SHP77 (cell line): ENCODE results near the gene WDR59.
"Not testable (repeated sequence)": the region's sequence is repeated elsewhere in the genome, so short reads cannot be mapped to it uniquely, and the experiment has no call there.

Experiments
- DNase-seq, 2 experiments: peaks; one replicate each; lab custom pipeline; 2025; lab: John Stamatoyannopoulos, UW

The WDR59 gene, protein sequence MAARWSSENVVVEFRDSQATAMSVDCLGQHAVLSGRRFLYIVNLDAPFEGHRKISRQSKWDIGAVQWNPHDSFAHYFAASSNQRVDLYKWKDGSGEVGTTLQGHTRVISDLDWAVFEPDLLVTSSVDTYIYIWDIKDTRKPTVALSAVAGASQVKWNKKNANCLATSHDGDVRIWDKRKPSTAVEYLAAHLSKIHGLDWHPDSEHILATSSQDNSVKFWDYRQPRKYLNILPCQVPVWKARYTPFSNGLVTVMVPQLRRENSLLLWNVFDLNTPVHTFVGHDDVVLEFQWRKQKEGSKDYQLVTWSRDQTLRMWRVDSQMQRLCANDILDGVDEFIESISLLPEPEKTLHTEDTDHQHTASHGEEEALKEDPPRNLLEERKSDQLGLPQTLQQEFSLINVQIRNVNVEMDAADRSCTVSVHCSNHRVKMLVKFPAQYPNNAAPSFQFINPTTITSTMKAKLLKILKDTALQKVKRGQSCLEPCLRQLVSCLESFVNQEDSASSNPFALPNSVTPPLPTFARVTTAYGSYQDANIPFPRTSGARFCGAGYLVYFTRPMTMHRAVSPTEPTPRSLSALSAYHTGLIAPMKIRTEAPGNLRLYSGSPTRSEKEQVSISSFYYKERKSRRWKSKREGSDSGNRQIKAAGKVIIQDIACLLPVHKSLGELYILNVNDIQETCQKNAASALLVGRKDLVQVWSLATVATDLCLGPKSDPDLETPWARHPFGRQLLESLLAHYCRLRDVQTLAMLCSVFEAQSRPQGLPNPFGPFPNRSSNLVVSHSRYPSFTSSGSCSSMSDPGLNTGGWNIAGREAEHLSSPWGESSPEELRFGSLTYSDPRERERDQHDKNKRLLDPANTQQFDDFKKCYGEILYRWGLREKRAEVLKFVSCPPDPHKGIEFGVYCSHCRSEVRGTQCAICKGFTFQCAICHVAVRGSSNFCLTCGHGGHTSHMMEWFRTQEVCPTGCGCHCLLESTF

DNA sequence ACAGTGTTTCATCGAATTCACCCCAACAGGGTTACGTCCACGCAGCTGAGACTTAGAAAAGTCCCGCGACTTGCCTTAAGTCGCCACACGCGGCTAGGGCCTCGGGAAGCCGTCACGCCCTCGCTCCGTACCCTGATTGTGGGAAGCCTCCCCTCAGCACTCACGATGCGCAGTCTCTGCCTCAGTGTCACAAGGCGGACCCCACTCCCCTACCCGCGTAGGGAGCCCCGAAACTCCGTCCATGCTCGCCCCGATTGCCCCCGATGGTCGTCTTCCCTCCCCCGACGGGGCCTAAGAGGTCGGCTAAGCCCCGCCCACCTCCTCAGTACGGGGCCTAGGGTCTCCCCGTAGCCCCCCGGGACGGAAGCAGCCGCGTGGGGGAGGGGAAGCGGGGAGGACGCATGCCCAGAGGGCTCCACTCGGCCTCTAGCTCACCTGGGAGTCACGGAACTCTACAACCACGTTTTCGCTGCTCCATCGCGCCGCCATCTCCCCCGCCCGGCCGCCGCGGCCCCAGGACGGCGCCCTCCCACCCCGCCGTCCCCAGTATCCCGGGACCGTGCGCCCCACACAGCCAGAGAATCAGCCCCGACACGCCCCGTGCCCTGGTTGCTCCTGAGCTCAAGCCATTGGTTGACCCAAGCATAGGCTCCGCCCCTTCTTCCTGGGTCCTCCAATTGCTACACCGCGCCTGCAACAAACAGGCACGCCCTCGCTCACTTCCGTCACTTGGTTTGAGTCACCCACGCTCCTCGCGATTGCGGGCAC is at the start of gene WDR59:
Gene WDR59, minus strand, starts transcription at position 595 of the 768 bp plus-strand sequence. Its CDS starts 106 bp downstream, at position 489.
- DNase-seq: peak; percentile 100

DNA sequence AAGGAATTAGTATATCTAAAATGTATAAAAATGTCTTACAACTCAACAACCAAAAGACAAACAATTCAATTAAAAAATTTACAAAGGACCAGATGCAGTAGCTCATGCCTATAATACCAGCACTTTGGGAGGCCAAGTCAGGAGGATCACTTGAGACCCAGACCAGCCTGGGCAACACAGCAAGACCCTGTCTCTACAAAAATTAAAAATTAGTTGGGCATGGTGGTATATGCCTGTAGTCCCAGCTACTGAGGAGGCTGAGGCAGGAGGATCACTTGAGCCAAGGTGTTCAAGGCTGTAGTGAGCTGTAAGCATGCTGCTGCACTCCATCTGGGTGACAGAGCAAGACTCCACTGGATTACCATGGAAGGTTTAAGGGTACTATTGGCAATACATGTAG is 47.7 kb upstream of the WDR59 start:
- no peak for DNase-seq

DNA sequence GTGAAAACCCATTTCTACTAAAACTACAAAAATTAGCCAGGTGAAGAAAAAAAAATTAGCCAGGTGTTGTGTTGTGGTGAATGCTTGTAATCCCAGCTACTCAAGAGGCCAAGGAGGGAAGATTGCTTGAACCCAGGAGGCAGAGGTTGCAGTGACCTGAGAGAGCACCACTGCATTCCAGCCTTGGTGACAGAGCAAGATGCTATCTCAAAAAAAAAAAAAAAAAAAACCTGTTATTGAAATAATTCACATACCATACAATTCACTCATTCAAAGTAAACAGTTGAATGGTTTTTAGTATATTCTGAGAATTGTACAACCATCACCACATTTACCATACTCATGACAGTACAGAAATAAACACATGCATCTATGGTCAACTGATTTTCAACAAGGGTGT is 44.9 kb upstream of the WDR59 start:
- DNase-seq: no peak

DNA sequence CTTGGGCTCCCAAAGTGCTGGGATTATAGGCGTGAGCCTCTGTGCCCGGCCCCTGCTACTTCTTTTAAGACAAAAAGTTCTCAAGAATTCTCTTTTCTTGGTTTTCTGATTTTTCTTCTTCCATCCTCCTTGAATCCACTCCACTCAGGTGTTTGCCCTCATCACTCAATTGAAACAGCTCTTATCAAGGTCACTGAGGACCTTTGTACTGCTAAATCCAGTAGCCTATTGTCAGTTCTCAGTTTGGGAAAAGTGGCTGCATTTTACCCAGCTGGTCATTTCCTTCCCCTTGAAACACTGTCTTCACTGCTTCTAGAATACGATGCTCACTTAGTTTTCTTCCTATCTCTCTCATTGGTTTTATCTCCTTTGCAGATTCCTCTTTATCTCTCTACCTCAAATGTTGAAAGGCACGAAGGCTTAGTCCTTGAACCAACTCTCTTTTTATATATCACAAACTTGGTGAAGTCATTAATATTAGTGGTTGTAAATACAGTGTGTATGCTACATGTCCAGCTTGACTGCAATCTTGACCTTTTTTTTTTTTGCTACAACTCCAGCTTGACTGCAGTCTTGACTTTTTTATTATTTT is 43.7 kb upstream of the WDR59 start:
- DNase-seq: no peak

DNA sequence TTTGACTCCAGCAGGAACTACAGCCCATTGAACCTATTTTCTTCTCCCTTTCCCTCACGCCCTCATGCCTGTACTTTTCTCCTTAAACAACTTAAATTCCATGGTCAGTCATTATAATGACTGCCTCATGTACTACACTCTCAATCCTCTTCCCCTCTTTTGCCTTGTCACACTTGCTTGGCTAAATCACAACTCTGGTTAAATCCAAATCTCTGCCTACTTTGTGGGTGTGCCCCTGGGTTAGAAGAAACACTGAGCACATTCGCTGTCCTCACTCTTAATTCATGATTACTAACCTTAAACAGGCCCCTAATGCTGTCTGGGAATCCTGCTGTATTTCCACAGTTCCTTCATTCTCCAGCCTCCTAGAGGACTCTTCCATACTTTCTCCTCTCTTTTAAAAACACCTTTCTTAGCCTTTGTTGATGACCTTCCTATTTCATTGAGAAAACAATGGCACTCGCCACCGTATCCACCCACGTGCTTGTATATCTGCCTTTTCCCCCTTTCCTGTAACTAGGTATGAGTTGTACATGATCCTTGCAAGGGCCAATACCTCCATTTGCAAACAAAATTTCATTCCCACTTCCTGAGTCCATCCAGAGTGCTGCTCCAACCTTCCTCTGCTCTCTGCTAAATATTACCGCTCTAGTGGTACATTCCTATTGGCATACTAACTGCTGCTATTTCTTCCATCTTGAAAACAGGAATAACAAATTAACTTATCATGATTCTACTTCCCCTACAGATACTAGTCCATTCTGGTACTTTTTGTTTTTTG is 42.8 kb upstream of the WDR59 start:
- no peak for DNase-seq

DNA sequence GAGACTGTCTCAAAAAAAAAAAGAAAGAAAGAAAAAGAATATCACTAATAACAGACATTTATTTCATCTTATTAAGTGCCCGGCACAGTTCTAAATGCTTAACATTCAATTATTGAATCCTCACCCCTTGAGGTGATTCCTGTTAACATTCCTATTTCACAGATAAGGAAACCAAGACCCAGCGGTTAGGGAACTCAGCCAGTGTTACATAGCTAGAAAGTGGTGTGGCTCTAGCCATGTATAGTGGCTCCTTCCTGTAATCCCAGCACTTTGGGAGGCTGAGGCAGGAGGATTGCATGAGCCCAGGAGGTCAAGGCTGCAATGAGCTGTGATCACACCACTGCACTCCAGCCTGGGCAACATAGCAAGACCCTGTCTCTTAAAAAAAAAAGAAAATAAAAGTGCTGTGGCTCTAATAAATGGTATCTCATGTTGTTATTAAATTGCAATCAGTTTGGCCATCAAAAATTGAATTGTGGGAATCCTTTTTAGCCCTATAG is 42.0 kb upstream of the WDR59 start:
- no peak for DNase-seq

DNA sequence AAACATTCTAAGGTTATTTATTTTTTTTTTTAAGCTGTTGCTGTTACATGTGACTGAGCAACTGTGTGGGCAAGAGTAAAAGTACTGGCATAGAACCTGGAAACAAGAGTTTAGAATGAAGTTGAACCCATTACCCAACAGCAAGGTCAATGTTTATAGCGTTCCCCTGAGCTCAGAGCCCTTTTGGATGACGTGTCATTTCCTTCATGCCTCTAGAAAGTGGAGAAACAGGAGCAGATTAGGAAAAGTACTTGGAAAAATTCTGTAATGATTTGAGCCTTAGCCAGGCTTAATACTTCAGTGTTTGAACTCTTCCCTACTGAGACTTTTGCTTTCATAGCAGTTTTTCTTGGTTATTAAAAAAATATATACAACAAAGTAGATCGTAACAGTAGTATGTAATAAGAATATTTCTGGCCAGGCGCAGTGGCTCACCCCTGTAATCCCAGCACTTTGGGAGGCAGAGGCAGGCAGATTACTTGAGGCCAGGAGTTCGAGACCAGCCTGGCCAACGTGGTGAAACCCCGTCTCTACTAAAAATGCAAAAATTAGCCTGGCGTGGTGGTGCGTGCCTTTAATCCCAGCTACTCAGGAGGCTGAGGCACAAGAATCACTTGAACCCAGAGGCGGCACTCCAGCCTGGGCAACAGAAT is 41.4 kb upstream of the WDR59 start:
- not testable (repeated sequence) for DNase-seq

DNA sequence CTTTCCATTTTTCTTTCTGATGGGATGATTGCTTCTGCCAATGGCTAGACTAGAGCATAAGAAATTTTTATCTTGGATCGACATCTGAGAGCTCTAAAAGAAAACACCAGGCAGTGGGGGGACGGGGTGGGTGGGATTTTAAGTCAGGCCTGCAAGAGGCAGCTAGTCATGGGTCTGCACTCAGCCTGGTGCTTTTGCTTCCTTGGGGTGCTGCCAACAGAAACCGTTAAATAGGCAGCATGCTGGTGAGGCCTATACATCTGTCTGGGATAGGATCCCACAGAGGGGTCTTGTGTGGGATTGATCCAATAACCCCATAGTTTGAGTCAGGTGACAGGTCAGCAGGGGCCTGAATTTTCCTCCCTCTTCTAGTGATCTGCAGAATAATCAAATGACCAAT is 40.8 kb upstream of the WDR59 start:
- no peak for DNase-seq

DNA sequence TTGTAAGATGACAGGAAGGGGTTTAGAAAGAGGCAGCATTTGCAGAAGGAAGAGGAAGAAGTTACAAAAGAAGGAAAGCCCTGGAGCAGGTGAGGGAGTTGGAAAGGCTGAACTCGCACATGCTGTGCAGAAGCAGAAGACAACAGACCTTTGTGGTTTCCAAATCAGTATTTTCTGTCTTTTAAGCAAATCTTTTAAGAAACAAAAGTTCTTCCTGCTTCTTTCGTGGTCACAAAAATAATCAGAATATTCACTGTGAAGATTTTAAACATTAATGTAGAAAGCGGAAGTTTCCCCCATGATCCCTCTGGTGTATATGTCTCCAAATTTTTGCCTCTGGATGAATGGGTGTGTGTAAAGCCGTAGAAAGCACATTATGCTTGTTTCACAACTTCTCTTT is 39.7 kb upstream of the WDR59 start:
- no peak for DNase-seq

DNA sequence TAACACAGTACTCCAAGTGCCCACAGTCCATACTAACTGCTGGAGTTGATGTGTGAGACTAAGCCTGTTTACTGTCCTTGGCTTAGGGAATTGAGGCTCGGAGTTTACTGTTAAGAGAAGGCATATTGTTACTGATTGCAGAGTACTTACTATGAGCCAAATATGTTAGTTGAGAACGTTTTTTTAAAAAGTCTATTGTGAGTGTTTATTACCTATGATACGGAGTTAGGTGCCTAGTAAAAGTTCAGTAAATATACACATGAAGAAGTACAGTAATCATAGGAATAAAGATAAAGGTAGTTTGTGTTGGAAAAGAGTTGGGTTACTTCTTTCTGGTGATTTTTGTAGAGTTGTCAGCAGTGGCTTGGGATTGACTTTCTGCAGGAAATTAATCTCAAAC is 39.3 kb upstream of the WDR59 start:
- DNase-seq: no peak

DNA sequence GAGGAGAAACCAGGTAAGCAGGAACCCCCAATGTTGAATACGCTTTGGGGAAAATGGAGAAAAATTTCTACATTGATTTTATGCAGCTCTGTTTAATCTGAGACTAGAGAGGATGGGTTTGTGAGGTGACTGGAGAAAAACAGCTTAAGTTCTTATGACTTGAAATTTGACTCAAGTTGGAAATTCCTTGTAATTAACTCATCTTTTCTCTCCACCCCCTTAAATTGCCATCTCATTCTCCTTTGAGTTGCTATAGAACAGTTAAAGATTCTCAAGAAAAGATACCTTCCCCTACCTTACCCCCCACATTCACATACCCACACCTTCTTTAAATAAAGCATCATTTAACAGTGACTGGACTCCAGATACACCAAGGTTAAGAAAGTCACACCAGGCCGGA is 38.1 kb upstream of the WDR59 start:
- DNase-seq: no peak

DNA sequence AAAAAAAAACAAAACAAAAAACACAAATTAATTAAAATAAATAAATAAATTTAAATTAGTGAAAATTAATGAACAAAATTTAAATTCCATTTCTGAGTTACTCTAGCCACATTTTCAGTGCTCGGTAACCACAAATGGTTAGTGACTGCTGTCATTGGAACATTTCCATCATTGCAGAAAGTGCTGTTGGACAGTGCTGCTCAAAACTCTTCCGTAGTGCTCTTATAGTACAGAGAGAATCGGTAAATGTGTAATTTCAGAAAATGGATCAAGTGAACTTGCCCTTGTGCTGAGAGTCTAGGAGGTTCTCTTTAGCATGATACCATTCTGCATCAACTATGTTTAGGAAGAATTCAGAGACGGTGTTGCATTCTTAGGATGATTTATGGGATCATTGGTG is 37.6 kb upstream of the WDR59 start:
- no peak for DNase-seq

DNA sequence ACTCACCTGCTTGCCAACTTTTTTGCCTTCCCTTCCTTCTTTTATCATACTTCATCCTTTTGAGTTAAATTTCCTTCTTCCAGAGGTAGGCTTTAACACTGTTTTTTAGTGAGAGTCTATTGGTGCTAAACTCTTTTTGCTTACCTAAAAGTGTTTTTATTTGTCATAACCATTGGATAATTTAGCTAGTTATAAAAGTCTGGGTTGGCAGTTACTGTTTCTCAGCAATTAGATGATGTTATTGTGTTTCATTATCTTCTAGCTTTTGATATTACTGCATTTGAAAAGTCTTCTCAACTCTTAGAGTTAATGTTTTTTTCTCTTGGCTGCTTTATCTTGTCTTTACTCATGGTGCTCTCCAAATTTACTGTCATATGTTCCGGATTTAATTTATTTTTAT is 36.5 kb upstream of the WDR59 start:
- DNase-seq: no peak

DNA sequence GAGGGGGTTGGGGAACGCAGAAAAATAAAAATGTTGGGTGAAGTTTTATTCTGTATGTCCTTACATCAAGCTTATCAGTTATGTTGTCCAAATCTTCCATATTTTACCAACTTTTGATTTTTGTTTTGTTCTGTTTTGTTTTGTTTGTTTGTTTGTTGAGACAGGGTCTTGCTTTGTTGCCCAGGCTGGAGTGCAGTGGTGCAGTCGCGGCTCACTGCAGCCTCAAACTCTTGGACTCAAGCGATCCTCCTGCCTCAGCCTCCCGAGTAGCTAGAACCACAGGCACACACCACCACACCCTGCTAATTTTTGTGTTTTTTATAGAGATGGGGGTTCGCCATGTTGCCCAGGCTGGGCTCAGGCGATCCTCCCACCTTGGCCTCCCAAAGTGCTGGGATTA is 34.7 kb upstream of the WDR59 start:
- DNase-seq: no peak

DNA sequence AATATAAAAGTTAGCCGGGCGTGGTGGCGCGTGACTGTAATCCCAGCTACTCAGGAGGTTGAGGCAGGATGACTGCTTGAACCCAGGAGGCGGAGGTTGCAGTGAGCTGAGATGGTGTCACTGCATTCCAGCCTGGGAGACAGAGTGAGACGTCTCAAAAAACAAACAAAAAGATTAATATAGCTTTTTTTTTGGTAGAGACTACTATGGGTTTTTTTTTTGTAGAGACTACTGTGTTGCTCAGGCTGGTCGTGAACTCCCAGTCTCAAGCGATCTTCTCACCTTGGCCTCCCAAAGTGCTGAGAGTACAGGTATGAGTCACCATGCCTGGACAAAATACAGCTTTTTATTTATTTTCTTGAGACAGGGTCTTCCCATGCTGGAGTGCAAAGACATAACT is 34.1 kb upstream of the WDR59 start:
- no peak for DNase-seq

DNA sequence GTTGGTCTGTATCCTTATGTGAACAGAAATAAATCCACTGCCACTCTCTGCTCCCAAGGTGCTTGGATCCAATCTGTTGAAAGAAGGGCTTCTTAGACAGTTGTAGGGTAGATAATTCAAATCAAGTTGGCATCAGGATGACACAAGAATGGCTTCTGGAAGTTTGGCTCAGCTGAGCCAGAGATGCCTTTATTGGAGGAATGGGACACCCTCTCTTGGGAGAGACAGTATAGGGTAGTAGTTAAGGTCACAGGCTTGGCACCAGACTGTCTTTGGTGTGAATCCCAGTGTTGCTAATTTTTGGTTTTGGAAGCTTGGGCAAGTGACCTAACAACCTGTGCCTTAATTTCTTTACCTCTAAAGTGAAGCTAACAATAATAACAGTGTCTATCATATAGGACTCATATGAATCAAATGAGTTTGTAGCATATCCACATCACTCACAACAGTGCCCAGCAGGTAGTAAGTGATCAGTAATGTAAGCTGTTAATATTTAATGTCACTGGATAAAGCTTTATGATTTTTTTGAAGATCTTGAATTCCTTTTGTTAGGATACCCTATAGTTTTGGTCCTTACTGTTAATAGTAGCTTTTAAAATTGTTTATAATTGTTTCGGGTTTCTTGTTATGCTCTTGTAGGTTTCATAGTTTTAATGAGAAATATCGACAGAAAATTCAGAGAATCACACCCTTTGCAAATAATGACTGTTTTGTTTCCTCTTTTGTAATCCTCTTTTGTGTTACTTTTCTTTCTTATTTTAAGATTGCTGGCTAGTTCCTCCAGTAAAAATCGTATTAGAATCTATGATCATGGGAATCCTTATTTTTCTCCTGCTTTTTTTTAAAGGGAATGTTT is 33.0 kb upstream of the WDR59 start:
- DNase-seq: no peak

DNA sequence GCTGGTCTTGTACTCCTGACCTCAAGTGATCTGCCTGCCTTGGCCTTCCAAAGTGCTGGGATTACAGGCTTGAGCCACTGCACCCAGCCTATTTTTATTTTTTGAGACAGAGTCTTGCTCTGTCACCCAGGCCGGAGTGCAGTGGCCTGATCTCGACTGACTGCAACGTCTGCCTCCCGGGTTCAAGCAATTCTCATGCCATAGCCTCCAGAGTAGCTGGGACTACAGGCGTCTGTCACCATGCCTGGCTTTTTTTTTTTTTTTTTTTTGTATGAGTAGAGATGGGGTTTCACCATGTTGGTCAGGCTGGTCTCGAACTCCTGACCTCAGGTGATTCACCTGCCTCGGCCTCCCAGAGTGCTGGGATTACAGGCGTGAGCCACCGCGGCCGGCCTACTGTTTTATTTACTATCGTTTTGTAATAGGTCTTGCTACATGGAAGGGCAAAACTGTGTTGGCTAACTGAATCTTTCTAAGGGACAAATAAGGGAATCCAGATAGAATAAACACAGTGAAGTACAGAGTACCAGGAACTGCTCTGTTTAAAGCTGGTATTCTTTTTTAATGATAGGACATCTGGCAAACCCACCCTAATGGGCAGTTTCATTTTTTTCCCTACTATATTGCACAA is 31.6 kb upstream of the WDR59 start:
- DNase-seq: not testable (repeated sequence)

DNA sequence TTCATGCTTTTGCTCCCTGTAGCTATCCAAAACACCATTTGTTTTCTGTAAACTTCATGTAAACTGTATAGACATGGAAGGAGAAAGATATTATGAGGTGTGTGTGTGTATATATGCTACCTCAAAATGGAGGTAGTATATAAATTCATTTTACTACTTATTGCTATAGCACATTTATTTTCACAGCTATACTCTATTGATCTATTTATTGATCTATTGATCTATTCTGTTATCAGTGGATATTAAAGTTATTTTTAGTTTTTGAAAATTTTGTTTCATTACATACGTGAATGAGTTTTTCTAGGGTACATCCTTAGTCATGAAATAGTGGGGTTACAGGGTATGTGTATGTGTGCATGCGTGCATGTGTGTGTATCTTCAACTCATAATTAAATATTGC is 29.4 kb upstream of the WDR59 start:
- no peak for DNase-seq

DNA sequence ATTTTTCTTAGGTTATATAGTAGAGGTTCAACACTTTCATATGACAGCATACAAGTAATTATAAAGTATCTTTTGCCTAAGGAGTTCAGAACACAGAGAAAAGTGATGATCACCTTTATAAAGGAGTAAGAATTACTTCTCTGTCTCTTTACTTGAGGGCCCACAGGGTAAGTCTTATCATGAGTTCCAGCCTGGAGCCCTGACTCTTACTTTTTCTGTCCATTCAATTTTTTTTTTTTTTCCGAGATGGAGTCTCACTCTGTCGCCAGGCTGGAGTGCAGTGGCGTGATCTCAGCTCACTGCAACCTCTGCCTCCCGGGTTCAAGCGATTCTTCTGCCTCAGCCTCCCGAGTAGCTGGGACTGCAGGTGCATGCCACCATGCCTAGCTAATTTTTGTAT is 28.2 kb upstream of the WDR59 start:
- not testable (repeated sequence) for DNase-seq
